ENCODE measurements around the gene C1orf198. TPM values are rescaled to one million over a fixed set of nuclear protein-coding genes. Genes with fewer than 3 reads are reported as not detected.

Gene C1orf198, protein sequence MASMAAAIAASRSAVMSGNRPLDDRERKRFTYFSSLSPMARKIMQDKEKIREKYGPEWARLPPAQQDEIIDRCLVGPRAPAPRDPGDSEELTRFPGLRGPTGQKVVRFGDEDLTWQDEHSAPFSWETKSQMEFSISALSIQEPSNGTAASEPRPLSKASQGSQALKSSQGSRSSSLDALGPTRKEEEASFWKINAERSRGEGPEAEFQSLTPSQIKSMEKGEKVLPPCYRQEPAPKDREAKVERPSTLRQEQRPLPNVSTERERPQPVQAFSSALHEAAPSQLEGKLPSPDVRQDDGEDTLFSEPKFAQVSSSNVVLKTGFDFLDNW
- total RNA-seq = 251 and 352 TPM in 2 replicates

DNA sequence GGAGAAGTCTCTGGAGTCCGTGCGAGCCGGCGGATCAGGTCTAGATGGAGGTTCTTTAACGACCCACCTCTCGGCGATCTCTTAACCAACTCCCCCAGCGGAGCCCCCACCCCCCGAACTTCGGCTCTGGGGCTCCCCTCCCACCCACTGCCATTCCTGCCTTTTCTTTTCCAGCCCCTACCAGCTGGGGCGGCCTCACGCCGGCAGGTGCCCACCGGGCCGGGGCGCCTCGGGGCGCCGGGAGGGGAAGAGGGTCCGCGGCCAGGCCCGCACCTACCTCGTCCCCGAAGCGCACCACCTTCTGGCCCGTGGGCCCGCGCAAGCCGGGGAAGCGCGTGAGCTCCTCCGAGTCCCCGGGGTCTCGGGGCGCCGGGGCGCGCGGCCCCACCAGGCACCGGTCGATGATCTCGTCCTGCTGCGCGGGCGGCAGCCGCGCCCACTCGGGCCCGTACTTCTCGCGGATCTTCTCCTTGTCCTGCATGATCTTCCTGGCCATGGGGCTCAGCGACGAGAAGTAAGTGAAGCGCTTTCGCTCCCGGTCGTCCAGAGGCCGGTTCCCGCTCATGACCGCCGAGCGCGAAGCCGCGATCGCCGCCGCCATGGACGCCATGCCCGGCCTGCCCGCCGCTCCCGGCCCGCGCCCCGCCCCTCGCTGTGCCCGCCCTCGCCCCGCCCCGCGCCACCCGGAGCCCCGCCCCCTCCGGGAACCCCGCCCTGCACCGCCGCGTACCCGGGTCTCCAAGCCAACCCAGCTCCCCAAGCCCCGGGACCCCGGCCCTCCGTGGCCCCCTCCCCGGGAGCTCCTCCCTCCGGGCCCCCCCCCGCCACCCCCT, at the start of gene C1orf198:
TSS of gene C1orf198 (minus strand) at position 619 of the 833 bp plus-strand sequence. CDS start at position 610, 9 bp downstream.
- no peaks in the 10 kb centered on the region for H3K9me3 ChIP-seq (ENCODE audit: low read depth, low read length)
- H3K4me1 ChIP-seq (ENCODE audit: insufficient read depth, low read length) = peaks cover 47% of the 10 kb centered on the region
- no peaks in the 10 kb centered on the region for H3K27me3 ChIP-seq (ENCODE audit: insufficient read depth, low read length)
- TF ChIP-seq, protein P1, sequence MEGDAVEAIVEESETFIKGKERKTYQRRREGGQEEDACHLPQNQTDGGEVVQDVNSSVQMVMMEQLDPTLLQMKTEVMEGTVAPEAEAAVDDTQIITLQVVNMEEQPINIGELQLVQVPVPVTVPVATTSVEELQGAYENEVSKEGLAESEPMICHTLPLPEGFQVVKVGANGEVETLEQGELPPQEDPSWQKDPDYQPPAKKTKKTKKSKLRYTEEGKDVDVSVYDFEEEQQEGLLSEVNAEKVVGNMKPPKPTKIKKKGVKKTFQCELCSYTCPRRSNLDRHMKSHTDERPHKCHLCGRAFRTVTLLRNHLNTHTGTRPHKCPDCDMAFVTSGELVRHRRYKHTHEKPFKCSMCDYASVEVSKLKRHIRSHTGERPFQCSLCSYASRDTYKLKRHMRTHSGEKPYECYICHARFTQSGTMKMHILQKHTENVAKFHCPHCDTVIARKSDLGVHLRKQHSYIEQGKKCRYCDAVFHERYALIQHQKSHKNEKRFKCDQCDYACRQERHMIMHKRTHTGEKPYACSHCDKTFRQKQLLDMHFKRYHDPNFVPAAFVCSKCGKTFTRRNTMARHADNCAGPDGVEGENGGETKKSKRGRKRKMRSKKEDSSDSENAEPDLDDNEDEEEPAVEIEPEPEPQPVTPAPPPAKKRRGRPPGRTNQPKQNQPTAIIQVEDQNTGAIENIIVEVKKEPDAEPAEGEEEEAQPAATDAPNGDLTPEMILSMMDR (IDR thresholded peaks at IDR 0.05; ENCODE audit: extremely low read depth, low read depth, low read length) = no peak
- H3K79me2 ChIP-seq (ENCODE audit: insufficient read depth, low read length) = peaks cover 52% of the 10 kb centered on the region
- H3K27ac ChIP-seq (ENCODE audit: low read depth, low read length) = peak within 1 kb of the TSS; percentile 80
- peaks cover 27% of the 10 kb centered on the region for H4K20me1 ChIP-seq (ENCODE audit: insufficient read depth, low read length)
- peak within 1 kb of the TSS; percentile 69 for H2AFZ ChIP-seq (ENCODE audit: low read length)
- H3K36me3 ChIP-seq (ENCODE audit: insufficient read depth, low read length) = peaks cover 24% of the 10 kb centered on the region
- DNase-seq (ENCODE audit: insufficient read length, low spot score, missing footprints) = peak; percentile 94
- peak within 1 kb of the TSS; percentile 87 for H3K4me3 ChIP-seq (ENCODE audit: insufficient read depth, low read length)
- peak within 1 kb of the TSS; percentile 95 for H3K4me2 ChIP-seq (ENCODE audit: insufficient read depth, low read length)

GRCh38 chr1:230917284-230918135, 49.2 kb upstream of the C1orf198 start:
- Histone ChIP-seq H3K27me3 (ENCODE audit: insufficient read depth, low read length) (no peaks in the 10 kb centered on the region), H3K9me3 (ENCODE audit: low read depth, low read length) (no peaks in the 10 kb centered on the region), H2AFZ (ENCODE audit: low read length) (peak overlapping the region; percentile 12), H3K27ac (ENCODE audit: low read depth, low read length) (no peak overlapping the region), H3K36me3 (ENCODE audit: insufficient read depth, low read length) (peaks cover 6% of the 10 kb centered on the region), H4K20me1 (ENCODE audit: insufficient read depth, low read length) (no peaks in the 10 kb centered on the region), H3K4me3 (ENCODE audit: insufficient read depth, low read length) (no peak overlapping the region), H3K4me1 (ENCODE audit: insufficient read depth, low read length) (peaks cover 13% of the 10 kb centered on the region), H3K79me2 (ENCODE audit: insufficient read depth, low read length) (no peaks in the 10 kb centered on the region), H3K4me2 (ENCODE audit: insufficient read depth, low read length) (no peak overlapping the region)
- no peak for DNase-seq (ENCODE audit: insufficient read length, low spot score, missing footprints)
- TF ChIP-seq, protein P1 (IDR thresholded peaks at IDR 0.05; ENCODE audit: extremely low read depth, low read depth, low read length) = peak; percentile 67

DNA sequence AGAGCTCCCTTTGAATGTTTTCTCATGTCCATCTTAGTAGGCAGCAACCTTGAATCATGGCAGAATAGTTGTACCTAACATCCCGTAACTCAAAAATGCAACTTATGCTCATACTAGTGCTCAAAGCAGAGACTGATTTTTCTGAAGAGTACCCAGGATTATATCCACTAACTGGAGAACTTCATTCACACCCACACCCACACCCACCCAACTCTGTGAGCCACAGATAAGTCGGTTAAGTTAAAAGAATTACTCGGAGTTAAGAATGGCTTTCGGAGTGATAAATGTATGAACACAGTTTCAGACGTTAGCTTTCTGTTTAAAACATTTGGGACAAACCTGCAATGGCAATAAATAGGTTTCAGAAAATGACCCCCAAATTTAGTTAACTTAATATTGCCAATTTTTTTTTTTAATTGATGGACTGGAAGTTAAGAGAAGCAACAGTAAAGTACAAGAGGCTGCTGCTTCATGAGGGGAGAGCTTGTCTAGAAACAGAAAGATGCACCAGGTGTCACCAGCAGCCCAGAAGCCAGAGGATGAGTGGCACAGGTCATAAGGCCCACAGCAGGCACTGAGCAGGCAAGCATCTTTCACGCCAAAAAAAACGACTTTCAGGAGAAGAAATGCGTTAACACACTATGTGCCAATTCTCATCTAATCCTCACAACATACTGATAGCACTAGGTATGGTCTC, 48.4 kb upstream of the C1orf198 start:
- H3K4me1 ChIP-seq (ENCODE audit: insufficient read depth, low read length) = peaks cover 13% of the 10 kb centered on the region
- H2AFZ ChIP-seq (ENCODE audit: low read length) = peak overlapping the region; percentile 12
- TF ChIP-seq, protein P1 (IDR thresholded peaks at IDR 0.05; ENCODE audit: extremely low read depth, low read depth, low read length) = no peak
- H3K79me2 ChIP-seq (ENCODE audit: insufficient read depth, low read length) = no peaks in the 10 kb centered on the region
- no peak overlapping the region for H3K4me3 ChIP-seq (ENCODE audit: insufficient read depth, low read length)
- no peaks in the 10 kb centered on the region for H3K27me3 ChIP-seq (ENCODE audit: insufficient read depth, low read length)
- no peak for DNase-seq (ENCODE audit: insufficient read length, low spot score, missing footprints)
- no peak overlapping the region for H3K27ac ChIP-seq (ENCODE audit: low read depth, low read length)
- H4K20me1 ChIP-seq (ENCODE audit: insufficient read depth, low read length) = no peaks in the 10 kb centered on the region
- H3K36me3 ChIP-seq (ENCODE audit: insufficient read depth, low read length) = peaks cover 6% of the 10 kb centered on the region
- no peak overlapping the region for H3K4me2 ChIP-seq (ENCODE audit: insufficient read depth, low read length)
- no peaks in the 10 kb centered on the region for H3K9me3 ChIP-seq (ENCODE audit: low read depth, low read length)

Measured in osteoblast (primary cell).